SK-N-SH treated with all-trans-retinoic acid at 6 μM for 48 hours (cell line): ENCODE results near the gene RBBP7.

Experiments
- ATAC-seq: fragments of 200-7000 bp; cut with Tn5 transposase; 3 replicates; pipeline ENCODE4 v1.9.1; 2020; ENCODE audit warnings: mild to moderate bottlenecking, moderate library complexity
- ARNTL ChIP-seq: fragments of 450-650 bp; formaldehyde crosslinking; IDR thresholded peaks from 2 replicates; pipeline ENCODE4 v1.5.0; 2020; ENCODE audit warnings: low read depth, mild to moderate bottlenecking, moderate library complexity, borderline replicate concordance
- BACH2 ChIP-seq: fragments of 250-450 bp; sonication (Bioruptor Pico); IDR thresholded peaks from 2 replicates; pipeline ENCODE4 v1.9.0; 2021; ENCODE audit warnings: mild to moderate bottlenecking, borderline replicate concordance
- CSDC2 ChIP-seq: fragments of 250-450 bp; sonication (Bioruptor Pico); IDR thresholded peaks from 2 replicates; pipeline ENCODE4 v1.5.0; 2020; ENCODE audit warnings: mild to moderate bottlenecking, moderate library complexity
- ESRRG ChIP-seq: fragments of 250-450 bp; sonication (Bioruptor Pico); IDR thresholded peaks from 2 replicates; pipeline ENCODE4 v1.6.1; 2021; ENCODE audit warnings: mild to moderate bottlenecking
- GLIS3 ChIP-seq: fragments of 250-450 bp; sonication (Bioruptor Pico); IDR thresholded peaks from 2 replicates; pipeline ENCODE4 v1.5.0; 2020; ENCODE audit warnings: mild to moderate bottlenecking, moderate library complexity
- ISL1 ChIP-seq: fragments of 250-450 bp; sonication (Bioruptor Pico); IDR thresholded peaks from 2 replicates; pipeline ENCODE4 v2.1.2; 2022; ENCODE audit warnings: mild to moderate bottlenecking, moderate library complexity
- PPARA ChIP-seq: fragments of 250-450 bp; sonication (Bioruptor Pico); IDR thresholded peaks from 2 replicates; pipeline ENCODE4 v1.5.0; 2020; ENCODE audit warnings: mild to moderate bottlenecking, borderline replicate concordance
- RARB ChIP-seq: fragments of 250-450 bp; sonication (Bioruptor Pico); IDR thresholded peaks from 2 replicates; pipeline ENCODE4 v1.8.0; 2021; ENCODE audit warnings: mild to moderate bottlenecking, moderate library complexity
- SNAI2 ChIP-seq: fragments of 250-450 bp; sonication (Bioruptor Pico); IDR thresholded peaks from 2 replicates; pipeline ENCODE4 v1.5.0; 2020; ENCODE audit warnings: mild to moderate bottlenecking, moderate library complexity
- TCF4 ChIP-seq: fragments of 250-450 bp; sonication (Bioruptor Pico); IDR thresholded peaks from 2 replicates; pipeline ENCODE4 v1.8.0; 2021; ENCODE audit warnings: mild to moderate bottlenecking, moderate library complexity, borderline replicate concordance
- TOX ChIP-seq: fragments of 250-450 bp; sonication (Bioruptor Pico); IDR thresholded peaks from 2 replicates; pipeline ENCODE4 v1.8.0; 2021; ENCODE audit warnings: mild to moderate bottlenecking, moderate library complexity, borderline replicate concordance
- ZFP3 ChIP-seq: fragments of 250-450 bp; sonication (Bioruptor Pico); IDR thresholded peaks from 2 replicates; pipeline ENCODE4 v1.5.0; 2020; ENCODE audit warnings: mild to moderate bottlenecking, moderate library complexity
- ZNF565 ChIP-seq: fragments of 450-650 bp; formaldehyde crosslinking; conservative IDR thresholded peaks from 2 replicates; pipeline ENCODE4 v1.5.0; 2020; ENCODE audit warnings: low read depth, mild to moderate bottlenecking, moderate library complexity
- ZNF70 ChIP-seq: fragments of 450-650 bp; formaldehyde crosslinking; IDR thresholded peaks from 2 replicates; pipeline ENCODE4 v1.5.0; 2020; ENCODE audit warnings: mild to moderate bottlenecking, moderate library complexity
- ZNF8 ChIP-seq: fragments of 450-650 bp; formaldehyde crosslinking; IDR thresholded peaks from 2 replicates; pipeline ENCODE4 v1.5.0; 2020; ENCODE audit warnings: mild to moderate bottlenecking, moderate library complexity
- TF ChIP-seq, protein P1 (sequence below): fragments of 250-450 bp; sonication (Bioruptor Pico); IDR thresholded peaks from 2 replicates; pipeline ENCODE4 v1.8.0; 2020; ENCODE audit warnings: mild to moderate bottlenecking, moderate library complexity, borderline replicate concordance
- TF ChIP-seq, protein P2 (sequence below): fragments of 250-450 bp; sonication (Bioruptor Pico); IDR thresholded peaks from 2 replicates; pipeline ENCODE4 v1.8.0; 2021; ENCODE audit warnings: low read depth, mild to moderate bottlenecking, moderate library complexity, borderline replicate concordance
- TF ChIP-seq, protein P3 (sequence below): fragments of 250-450 bp; sonication (Bioruptor Pico); IDR thresholded peaks from 2 replicates; pipeline ENCODE4 v1.5.0; 2020; ENCODE audit warnings: mild to moderate bottlenecking, moderate library complexity

RBBP7 gene

DNA sequence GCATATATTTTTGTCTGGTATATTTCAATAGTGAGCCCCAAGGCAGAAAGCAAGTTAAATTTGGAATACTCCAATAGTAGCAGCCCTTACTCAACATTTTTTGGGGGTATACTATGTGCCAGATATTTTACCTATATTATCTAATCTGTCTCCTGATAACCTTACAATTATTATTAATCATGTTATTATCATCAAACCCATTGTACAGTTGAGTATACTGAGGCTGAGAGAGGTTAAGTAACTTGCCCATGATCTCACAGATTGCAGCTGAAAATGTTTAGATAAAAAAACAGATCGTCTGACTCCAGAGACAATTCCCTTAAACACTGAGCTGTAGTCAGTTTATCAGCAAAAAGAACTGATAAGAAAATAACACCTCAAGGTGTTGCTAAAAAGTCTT, 6.5 kb upstream of the RBBP7 start (continued):
- TF ChIP-seq TCF4 (CRISPR knock-in tag) (no peak), BACH2 (CRISPR knock-in tag) (no peak), TOX (CRISPR knock-in tag) (no peak), ARNTL (CRISPR knock-in tag) (no peak)
- TF ChIP-seq, protein P1, sequence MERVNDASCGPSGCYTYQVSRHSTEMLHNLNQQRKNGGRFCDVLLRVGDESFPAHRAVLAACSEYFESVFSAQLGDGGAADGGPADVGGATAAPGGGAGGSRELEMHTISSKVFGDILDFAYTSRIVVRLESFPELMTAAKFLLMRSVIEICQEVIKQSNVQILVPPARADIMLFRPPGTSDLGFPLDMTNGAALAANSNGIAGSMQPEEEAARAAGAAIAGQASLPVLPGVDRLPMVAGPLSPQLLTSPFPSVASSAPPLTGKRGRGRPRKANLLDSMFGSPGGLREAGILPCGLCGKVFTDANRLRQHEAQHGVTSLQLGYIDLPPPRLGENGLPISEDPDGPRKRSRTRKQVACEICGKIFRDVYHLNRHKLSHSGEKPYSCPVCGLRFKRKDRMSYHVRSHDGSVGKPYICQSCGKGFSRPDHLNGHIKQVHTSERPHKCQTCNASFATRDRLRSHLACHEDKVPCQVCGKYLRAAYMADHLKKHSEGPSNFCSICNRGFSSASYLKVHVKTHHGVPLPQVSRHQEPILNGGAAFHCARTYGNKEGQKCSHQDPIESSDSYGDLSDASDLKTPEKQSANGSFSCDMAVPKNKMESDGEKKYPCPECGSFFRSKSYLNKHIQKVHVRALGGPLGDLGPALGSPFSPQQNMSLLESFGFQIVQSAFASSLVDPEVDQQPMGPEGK (CRISPR knock-in tag) = no peak

DNA sequence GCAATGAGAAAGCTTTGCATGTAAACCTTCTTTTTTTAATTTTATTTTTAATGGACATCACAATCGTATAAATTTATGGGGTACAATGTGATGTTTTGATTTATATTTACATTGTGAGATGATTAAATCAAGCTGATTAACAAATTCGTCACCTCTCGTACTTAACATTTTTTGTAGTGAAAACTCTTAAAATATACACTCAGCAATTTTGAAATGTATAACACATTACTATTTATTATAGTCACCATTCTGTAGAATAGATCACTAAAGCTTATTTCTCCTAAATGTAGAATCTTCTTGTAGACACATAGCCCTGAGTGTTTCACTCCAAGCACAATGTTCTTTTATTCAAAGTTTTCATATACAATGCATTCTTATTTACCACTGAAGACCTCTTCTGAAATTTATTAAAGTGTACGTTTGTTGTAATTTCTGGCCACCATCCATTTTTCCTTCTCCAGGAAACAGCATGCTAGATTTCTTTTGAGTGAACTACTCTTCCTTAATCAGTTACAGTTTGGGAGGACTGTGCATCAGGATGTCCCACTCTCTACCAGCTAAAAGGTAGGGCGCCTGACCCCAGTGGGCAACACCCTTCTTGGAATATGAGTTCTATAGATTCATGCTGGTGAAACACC, 4.4 kb upstream of the RBBP7 start:
- TF ChIP-seq, protein P2, sequence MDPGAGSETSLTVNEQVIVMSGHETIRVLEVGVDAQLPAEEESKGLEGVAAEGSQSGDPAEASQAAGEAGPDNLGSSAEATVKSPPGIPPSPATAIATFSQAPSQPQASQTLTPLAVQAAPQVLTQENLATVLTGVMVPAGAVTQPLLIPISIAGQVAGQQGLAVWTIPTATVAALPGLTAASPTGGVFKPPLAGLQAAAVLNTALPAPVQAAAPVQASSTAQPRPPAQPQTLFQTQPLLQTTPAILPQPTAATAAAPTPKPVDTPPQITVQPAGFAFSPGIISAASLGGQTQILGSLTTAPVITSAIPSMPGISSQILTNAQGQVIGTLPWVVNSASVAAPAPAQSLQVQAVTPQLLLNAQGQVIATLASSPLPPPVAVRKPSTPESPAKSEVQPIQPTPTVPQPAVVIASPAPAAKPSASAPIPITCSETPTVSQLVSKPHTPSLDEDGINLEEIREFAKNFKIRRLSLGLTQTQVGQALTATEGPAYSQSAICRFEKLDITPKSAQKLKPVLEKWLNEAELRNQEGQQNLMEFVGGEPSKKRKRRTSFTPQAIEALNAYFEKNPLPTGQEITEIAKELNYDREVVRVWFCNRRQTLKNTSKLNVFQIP (CRISPR knock-in tag) = no peak
- TF ChIP-seq ZNF70 (CRISPR knock-in tag) = no peak
- no peak for TF ChIP-seq ZFP3 (CRISPR knock-in tag)
- no peak for TF ChIP-seq ZNF565 (CRISPR knock-in tag)
- no peak for TF ChIP-seq PPARA (CRISPR knock-in tag)
- TF ChIP-seq TCF4 (CRISPR knock-in tag) = no peak
- ATAC-seq = no peak

DNA sequence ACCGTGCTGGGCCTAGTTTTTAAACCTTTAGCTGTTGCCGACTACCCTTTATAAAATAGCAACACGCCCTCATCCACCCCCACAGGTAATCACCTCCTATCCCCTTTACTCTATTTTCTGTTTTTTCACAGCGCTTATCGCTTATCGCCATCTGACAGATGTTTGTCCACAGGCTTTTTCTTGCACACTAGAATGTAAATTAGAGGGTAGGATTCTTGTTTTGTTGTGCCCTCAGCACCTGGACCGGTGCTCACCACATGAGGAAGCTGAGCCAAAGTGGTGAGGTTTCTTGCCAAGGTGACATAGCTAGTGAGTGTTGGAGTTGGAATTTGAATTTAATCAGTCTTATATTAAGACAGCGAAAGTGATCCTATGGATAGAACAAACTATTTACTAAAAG, 2.9 kb upstream of the RBBP7 start:
- no peak for ATAC-seq
- TF ChIP-seq ISL1 (CRISPR knock-in tag) (no peak), SNAI2 (CRISPR knock-in tag) (no peak), RARB (CRISPR knock-in tag) (no peak), ZNF70 (CRISPR knock-in tag) (no peak), CSDC2 (no peak), PPARA (CRISPR knock-in tag) (no peak)
- TF ChIP-seq, protein P3, sequence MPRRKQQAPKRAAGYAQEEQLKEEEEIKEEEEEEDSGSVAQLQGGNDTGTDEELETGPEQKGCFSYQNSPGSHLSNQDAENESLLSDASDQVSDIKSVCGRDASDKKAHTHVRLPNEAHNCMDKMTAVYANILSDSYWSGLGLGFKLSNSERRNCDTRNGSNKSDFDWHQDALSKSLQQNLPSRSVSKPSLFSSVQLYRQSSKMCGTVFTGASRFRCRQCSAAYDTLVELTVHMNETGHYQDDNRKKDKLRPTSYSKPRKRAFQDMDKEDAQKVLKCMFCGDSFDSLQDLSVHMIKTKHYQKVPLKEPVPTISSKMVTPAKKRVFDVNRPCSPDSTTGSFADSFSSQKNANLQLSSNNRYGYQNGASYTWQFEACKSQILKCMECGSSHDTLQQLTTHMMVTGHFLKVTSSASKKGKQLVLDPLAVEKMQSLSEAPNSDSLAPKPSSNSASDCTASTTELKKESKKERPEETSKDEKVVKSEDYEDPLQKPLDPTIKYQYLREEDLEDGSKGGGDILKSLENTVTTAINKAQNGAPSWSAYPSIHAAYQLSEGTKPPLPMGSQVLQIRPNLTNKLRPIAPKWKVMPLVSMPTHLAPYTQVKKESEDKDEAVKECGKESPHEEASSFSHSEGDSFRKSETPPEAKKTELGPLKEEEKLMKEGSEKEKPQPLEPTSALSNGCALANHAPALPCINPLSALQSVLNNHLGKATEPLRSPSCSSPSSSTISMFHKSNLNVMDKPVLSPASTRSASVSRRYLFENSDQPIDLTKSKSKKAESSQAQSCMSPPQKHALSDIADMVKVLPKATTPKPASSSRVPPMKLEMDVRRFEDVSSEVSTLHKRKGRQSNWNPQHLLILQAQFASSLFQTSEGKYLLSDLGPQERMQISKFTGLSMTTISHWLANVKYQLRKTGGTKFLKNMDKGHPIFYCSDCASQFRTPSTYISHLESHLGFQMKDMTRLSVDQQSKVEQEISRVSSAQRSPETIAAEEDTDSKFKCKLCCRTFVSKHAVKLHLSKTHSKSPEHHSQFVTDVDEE (CRISPR knock-in tag) = no peak
- TF ChIP-seq, protein P2 (CRISPR knock-in tag) = no peak

DNA sequence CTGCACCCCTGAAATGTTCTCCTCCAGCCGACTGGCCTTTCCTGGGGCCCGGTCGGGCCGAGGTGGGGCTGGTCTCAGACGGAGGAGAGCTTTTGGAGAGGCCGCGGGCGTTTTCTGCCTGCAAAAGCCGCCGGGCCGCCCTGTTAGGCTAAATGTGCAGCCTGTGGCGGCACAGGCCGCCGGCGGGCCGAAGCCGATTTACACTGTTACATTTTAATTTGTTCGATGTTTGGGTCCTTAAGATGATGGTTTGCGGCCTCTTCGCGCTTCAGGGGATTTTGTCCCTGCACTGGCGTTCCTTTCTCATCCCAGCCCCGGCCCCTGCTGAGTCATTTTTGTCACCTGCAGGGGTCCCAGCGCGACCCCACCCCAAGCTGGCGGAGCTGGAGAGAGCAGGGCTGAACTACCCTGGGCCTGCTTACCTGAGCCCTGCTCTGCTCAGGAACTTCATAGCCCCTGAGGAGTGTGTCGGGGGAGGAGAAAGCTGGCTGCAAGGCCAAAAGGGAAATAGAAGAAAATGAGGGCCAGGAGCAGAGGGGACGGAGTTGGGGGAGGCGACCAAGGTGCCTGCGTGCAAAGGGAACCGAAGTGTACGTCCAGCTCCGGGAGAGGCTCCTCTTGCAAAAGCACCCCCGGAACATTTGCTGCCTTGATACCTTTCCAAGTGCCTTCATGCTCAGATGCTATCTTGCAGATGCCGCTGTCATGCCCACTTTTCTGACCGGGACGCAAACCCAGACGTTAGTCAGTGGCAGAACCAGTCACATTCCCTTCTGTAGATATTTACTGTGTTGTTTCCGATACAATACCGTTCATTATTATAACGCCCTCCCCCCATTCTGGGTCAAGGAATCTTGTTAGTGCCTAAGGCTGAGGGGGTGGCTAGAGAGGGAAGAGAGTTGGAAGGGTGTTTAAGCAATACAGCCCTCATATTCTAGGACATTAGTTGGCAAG, 977 bp upstream of the RBBP7 start:
- peak; percentile 37 for ATAC-seq
- TF ChIP-seq, protein P1 (CRISPR knock-in tag) = no peak
- no peak for TF ChIP-seq ZNF8 (CRISPR knock-in tag)
- no peak for TF ChIP-seq ZFP3 (CRISPR knock-in tag)
- TF ChIP-seq ARNTL (CRISPR knock-in tag) = no peak
- TF ChIP-seq GLIS3 (CRISPR knock-in tag) = no peak
- no peak for TF ChIP-seq PPARA (CRISPR knock-in tag)
- TF ChIP-seq CSDC2 = no peak
- TF ChIP-seq, protein P3 (CRISPR knock-in tag) = no peak
- no peak for TF ChIP-seq ESRRG (CRISPR knock-in tag)
